HG02840 (cell line): ENCODE results near the gene COG4.
"Not testable (repeated sequence)": the region's sequence is repeated elsewhere in the genome, so short reads cannot be mapped to it uniquely, and the experiment has no call there.

ENCODE experiments used
- ATAC-seq: cut with Tn5 transposase; IDR thresholded peaks from one replicate; pipeline ENCODE4 v1.9.1; 2021; ENCODE audit warnings: mild to moderate bottlenecking, moderate library complexity, moderate number of reproducible peaks; ENCODE audit not compliant: unreplicated experiment, low FRiP score

Gene COG4

DNA sequence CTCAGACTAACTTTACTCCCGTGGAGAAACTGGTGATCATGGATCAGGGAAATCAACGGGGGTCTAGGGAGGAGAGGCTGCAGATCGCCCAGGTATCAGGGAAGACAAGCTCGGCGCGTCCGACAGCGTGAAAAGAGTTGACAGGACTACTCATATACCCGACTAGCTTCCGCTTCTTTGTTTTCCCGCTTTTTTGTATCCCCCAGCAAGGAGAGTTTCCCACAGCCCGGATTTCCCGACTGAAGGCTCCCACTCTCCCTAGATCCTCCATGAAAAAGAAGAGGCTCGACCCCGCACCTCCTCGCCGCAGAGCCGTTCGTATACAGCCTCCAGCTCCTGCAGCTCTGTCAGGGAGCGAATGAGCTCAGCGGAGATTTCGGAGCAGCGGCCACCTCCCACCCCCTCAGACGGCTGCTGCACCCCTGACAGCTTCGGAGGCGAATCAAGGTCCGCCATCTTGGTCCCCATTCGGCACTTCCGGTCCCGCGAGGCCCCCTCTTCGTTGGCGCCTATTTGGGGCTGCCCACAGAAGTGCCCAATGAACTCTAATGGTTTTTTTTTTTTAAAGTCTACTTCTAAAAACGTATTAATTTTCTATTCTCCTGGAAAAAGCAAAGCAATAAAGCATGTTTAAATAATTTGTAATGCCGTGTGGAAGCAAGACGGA is at the start of gene COG4:
Gene COG4, minus strand, starts transcription at position 479 of the 667 bp plus-strand sequence. Its CDS starts 11 bp downstream, at position 468.
- peak; percentile 66 for ATAC-seq

DNA sequence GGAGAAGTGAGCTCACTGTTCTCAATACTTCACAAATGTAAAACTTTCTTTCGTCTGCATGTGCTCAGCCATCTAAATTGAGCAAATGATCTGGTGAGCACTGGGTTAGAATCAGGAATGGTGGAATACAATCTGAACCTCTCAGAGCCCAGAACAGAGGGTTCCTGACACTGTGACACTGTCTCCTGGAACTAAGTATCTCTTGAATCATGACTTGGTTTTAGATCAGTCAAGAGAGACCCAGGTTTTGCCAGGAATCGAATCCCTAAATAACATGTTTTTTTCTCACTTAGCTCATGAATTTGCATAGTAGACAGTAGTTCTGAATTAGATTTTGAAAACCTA is 49.5 kb upstream of the COG4 start:
- ATAC-seq: no peak

DNA sequence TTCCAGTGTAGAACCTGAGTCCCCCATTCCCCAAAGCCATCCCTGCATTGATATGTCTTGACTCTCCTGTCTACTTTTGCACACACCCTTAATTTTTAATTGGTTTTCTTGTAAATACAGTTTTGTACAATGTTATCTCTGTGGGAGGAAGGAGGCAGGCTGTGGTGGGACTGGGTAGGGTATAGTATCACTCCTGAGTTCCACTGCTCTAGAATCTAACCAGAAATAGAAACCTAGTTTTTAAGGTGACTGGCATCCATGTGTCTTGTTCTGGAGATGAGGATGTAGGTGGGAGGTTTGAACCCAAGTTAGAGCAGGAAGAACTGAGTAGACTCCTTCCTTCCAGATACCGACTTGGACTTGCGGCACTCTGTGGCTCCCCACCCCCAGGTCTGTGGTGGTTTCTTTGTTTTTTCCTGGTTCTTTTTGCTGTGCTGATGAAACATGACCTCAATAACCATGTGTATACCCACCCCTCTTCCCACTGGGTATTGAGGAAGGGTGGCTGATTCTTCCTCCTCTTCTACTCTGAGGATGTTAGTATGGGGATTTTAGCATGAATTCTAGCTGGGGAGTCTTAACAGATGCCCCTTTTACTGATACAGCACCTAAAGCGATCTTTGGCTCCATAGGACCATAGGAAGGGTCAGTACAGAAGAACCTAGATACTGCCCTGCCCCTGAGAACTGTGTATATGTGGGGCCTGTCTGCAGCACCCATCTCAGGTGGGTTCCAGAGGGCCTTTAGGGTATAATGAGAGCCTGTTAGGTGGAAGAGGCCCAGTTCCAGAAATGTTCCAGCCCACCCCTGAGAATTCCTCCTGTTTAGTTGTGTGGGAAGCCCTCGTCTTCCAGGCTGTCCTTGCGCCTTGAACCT is 48.9 kb upstream of the COG4 start:
- ATAC-seq: no peak

DNA sequence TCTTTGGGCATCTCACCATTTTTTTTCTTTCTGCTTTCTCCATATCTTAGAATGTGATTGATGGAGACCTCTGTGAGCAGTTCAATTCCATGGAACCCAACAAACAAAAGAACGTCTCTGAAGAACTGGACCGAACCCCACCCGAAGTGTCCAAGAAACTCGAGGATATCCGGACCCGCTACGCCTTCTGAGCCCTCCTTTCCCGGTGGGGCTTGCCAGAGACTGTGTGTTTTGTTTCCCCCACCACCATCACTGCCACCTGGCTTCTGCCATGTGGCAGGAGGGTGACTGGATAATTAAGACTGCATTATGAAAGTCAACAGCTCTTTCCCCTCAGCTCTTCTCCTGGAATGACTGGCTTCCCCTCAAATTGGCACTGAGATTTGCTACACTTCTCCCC is 48.3 kb upstream of the COG4 start:
- no peak for ATAC-seq

DNA sequence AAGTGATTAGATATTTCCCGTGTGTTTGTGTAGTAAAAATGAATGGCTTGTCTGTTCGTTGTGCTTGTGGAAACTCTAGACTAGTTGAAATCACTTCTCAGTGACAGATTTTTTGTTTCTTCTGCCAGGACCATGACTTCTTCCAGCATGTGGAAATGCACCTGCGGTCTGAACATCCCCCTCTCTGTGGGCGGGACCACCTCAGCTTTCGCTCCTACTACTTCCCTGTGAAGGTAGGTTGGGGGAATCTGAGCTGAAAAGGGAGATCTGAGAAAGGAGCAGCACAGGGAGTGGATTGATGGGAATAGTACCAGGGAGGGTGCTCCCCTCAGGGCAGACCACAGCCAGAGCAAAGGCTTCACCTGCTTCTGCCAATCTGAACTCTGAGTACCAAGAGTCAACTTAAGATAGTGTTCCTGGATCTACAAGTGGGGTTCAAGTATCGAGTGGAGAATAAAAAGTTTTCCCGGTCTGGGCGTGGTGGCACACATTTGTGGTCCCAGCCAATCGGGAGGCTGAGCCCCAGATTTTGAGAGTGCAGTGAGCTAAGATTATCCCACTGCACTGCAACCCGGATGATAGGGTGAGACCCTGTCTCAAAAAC is 47.7 kb upstream of the COG4 start:
- no peak for ATAC-seq

DNA sequence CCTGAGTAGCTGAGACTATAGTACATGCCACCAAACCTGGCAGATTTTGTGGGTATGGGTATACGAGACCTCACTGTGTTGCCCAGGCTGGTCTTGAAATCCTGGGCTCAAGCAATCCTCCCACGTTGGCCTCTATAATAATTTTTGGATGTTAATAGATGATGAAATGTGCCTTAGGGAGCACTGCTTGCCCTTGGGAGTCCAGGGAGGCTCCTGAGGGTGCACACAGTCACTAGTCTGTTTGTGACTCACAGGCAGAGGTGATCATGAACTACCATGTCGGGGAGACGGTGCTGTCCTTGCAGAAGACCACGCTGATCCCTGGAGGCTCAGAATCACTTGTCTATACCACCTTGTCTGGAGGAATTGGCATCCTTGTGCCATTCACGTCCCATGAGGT is 46.4 kb upstream of the COG4 start:
- no peak for ATAC-seq

DNA sequence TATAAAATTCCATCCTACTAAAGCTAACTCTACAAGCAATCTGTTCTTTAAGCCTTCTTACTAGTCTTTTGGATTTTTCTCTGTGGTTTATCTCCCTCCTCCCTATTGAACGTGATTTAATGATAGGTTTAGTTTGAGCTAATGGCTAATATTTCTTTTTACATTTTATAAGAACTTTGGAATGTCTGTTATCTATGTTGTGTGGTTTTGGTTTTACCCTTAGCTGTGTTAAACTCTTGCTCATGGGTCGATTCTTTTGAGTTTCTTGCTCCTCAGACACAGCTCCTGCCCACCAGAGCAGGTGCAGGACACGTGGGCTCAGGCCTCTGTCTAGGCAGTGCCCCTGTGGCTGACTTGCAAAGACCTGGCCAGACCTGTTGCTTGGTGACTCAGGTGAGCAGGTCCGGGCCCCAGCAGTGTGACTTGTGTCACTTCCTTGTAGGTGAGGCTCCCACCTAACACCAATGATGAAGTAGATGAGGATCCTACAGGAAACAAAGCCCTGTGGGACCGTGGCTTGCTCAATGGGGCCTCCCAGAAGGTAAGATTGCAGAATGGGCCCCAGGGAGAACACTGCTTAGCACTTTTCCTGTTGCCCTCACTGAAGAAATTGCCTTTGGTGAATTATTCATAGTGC is 45.4 kb upstream of the COG4 start:
- ATAC-seq: no peak

DNA sequence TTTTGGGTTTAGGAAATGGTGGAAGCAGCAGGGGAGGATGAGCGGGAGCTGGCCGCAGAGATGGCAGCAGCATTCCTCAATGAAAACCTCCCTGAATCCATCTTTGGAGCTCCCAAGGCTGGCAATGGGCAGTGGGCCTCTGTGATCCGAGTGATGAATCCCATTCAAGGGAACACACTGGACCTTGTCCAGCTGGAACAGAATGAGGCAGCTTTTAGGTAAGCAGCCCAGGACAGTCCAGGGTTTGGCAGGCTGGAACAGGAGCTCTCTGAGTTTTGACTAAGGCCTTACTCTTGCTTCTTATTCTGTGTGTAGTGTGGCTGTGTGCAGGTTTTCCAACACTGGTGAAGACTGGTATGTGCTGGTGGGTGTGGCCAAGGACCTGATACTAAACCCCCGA is 41.7 kb upstream of the COG4 start:
- ATAC-seq: no peak

DNA sequence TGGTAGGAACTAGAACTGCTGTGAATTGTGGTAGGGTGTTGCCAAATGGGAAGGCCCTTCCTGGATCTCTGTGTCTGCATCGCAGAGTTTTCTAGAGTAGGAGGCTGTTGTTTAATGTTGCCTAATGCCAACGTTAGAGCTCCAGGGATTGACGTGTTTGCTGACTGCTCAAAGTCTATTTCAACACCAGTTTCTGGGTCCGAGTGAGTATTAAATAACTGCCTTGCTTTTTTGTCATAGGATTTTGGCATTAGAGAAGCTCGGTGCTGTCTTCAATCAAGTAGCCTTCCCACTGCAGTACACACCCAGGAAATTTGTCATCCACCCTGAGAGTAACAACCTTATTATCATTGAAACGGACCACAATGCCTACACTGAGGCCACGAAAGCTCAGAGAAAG is 40.3 kb upstream of the COG4 start:
- ATAC-seq: no peak

DNA sequence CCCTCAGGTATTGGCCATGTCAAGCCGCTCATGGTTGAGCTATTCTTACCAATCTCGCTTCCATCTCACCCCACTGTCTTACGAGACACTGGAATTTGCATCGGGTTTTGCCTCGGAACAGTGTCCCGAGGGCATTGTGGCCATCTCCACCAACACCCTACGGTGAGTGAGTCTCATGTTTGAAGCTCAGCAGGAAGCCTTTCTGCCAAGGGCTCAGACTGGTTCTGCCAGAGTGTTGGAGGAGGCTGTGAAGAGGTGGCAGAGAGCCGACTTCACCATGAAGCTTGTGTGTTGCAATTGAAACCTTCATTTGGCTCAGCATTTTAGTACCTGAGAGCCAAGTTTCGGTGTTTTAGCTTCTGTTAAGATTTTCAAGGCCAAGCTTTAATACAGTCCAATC is 38.3 kb upstream of the COG4 start:
- ATAC-seq: no peak

DNA sequence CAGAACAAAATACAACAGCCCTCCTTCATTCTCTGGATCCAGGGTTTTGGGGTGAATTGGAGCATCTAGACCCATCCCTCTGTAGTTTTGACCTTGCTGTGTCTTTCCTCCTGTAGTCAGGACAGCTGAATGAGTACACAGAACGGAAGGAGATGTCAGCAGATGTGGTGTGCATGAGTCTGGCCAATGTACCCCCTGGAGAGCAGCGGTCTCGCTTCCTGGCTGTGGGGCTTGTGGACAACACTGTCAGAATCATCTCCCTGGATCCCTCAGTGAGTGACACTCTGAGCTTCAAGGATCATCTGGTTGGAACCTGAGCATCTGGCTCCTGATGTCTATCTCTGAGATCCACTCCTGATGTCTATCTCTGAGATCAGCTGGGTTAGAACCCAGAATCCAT is 32.7 kb upstream of the COG4 start:
- no peak for ATAC-seq

DNA sequence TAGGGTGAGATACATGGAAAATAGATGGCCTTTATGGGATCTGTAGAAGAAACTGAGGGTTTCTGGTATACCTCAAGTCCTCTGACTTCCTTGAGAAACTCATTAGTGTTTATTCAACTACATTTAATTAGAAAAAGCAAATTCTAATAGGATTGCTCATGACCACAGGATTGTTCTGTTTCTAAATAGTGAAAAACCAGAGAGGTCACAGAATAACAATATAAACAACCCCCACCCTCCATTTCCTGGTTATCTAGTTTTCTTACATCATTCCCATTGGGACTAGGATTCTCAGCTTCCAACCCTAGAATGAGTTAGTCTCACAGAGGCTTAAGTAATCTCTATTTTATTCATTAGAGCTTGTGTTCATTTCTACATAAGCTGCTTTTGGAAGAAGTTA is 30.3 kb upstream of the COG4 start:
- ATAC-seq: no peak

DNA sequence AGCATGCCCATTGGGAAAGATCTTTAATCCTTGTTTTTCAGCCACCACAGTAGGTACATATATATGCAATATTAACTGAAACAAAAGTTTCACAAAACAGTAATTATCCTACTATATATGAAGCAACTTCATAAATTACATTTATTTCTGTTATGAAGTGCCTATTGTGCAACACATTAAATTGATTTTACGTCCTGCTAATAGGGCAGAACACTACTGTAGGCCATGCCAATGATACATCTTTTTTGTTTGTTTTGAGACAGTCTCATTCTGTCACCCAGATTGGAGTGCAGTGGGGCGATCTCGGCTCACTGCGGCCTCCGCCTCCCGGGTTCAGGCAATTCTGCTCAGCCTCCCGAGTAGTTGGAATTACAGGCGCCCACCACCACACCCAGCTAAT is 29.3 kb upstream of the COG4 start:
- no peak for ATAC-seq

DNA sequence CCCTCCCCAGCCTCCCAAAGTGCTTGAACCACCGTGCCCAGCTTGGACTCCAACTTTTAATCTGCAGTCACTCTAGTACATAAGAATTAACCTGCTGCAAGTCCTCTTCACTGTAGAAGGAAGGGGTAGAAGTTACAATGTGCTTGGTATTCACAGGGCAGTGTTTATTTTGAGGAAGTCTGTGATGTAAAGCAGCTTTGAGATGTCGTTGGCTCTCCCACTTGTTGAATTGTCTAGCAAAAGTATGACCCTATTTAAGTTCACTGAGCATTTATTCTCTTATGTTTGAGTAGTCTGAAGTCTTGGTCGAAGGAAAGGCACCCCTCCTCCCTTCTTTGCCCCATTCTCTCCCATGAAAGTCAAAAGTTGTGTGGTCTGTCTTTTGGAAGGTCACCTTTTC is 28.4 kb upstream of the COG4 start:
- ATAC-seq: no peak

DNA sequence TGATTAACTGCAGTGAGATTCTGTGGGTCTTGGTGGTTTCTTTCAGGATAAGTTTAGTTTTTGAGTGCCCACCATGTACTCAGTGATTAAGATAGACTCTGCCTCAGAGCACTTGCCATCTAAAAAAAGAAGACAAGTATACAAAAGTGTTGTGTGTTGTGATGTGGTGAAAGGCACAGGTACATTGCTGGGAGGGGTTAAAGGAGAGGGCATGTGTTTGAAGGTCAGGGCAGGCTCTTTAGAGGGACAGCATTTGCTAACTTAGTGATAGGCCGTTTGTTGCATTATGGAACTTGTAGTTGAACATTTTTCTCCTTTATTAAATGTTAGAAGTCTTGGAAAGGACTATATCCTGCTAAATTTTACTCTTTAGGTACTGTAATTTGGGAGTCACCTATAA is 26.7 kb upstream of the COG4 start:
- no peak for ATAC-seq

DNA sequence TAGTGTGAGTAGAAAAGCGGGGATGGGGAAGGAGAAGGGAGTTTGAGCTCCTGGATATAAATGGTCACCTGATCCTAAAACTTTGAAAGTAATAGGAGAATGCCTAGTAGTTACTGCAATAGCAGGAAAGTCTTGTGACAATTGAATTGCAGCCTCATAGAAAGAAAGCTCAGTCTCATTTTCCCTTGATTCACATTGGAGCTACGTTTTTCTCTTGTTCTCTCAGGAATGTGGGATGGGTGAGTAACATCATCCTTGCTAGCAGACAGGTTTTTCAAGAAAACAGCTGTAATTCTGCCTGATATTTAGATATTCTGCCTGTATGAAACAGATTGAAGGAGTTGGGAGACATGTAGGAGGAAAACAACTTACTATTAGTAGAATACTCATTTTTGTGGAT is 25.6 kb upstream of the COG4 start:
- no peak for ATAC-seq

DNA sequence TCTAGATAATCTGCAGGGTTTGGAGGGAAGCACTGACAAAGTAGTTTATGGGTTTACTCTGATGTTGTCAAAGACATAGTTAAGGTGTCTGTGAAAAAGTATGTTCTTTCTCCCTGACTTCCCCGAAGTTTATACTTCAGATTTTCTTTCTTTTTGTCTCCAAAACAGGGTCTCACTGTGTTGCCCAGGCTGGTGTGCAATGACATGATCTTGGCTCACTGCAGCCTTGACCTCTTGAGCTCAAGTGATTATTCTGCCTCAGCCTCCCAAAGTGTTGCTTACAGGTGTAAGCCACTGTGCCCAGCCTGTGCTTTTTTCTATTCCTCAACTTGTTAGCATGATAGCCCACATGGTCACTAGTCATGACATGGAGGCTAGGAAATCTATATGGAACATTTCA is 21.2 kb upstream of the COG4 start:
- no peak for ATAC-seq

DNA sequence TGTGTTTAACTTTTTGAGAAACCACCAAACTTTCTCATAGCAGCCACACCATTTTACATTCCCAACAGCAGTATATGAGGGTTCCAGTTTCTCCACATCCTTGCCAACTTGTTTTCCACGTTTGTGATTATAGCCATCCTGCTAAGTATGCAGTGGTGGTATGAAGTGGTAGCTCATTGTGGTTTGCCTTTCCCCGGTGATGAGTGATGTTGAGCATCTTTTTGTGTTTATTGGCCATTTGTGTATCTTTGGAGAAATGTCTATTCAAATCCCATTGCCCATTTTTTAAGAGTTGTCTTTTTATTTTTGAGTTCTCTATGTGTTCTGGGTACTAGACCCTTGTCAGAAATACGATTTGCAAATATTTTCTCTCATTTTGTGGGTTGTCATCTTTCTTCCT is 17.6 kb upstream of the COG4 start:
- no peak for ATAC-seq

DNA sequence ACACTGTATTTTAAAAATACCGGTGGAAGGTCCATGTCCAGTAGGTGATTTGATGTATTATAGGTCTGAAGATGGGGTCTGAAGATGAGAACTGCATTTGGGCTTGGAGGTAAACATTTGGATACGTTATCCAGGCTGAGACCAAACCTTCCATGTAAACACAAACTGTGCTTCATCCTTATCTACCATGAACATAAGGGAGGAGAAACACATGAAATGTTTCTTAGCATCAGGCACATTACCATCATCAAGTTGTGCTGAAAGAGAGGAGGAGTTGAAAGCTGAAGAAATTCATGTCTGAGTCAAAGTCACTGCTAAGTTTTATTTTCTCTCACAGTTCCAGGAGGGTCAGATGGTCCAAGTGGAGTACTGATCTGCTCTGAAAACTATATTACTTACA is 11.6 kb upstream of the COG4 start:
- no peak for ATAC-seq

DNA sequence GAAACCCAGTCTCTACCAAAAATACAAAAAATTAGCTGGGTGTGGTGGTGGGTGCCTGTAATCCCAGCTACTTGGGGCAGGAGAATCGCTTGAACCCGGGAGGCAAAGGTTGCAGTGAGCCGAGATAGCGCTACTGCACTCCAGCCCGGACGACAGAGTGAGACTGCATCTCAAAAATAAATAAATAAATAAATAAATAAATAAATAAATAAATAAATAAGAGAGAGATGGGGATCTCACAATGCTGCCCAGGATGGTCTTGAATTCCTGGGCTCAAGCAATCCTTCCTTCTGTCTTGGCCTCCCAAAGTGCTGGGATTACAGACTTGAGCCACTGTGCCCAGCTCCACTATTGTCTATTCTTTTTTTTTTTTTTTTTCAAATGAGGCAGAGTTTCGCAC is 6.6 kb upstream of the COG4 start:
- not testable (repeated sequence) for ATAC-seq

DNA sequence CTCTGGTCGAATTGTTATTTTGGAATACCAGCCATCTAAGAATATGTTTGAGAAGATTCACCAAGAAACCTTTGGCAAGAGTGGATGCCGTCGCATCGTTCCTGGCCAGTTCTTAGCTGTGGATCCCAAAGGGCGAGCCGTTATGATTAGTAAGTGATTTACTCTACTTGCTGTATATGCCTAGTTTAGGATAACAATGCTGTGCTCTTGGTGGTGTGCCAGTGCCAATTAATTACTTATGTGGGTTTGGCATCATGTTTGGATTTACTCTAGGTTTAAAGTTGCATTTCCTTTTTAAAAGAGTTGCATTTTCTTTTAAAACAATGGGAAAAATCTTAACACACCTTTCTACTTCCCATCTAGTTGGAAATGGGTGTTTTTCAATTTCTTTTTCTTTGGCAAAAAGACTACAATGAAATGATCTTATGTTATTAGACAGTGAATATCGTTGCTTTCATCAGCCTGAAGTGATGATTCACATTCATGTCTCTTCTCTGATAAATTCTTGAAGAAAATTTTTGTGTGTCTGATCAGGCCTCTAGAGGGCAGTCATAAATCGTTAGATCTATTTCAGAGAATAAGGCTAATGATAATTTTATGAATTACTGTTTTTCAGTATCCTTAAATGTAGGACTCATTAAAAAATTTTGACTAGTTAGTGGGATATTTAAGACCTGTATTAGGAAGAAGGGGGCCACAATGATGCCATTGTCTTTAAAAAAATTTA is 5.9 kb upstream of the COG4 start:
- ATAC-seq: no peak
